ENCODE measurements around the gene FBXO22.
"Not testable (repeated sequence)": the region's sequence is repeated elsewhere in the genome, so short reads cannot be mapped to it uniquely, and the experiment has no call there.

Gene FBXO22

DNA sequence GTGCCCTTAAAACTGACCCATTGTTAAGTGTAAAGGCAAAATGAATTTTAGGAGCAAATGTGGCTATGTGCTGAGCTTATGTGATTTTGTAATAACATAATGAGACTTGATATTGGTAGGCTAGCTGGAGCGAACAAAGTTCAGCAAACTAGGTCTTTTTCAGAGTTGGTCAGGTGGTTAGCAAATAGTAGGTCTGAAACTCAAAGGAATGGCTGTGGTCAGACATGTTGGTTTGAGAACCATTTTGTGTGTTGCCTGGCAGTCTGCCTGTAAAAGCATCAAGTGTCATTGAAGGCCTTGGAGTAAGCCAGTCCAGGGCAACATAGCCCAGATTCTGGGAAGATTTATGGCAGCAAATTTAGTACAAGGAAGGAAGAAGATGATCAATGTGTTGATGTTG, 16.4 kb downstream of the FBXO22 start:
- DNase-seq (ENCODE audit: low spot score) = no peak

GRCh38 chr15:75921732-75922703, 18.3 kb downstream of the FBXO22 start:
- DNase-seq (ENCODE audit: low spot score) = peak; percentile 31

- DNase-seq (ENCODE audit: low spot score) = no peak
Measured at GRCh38 chr15:75923756-75924155, 20.1 kb downstream of the FBXO22 start.

GRCh38 chr15:75924576-75924975, 20.9 kb downstream of the FBXO22 start:
- DNase-seq (ENCODE audit: low spot score) = no peak

DNA sequence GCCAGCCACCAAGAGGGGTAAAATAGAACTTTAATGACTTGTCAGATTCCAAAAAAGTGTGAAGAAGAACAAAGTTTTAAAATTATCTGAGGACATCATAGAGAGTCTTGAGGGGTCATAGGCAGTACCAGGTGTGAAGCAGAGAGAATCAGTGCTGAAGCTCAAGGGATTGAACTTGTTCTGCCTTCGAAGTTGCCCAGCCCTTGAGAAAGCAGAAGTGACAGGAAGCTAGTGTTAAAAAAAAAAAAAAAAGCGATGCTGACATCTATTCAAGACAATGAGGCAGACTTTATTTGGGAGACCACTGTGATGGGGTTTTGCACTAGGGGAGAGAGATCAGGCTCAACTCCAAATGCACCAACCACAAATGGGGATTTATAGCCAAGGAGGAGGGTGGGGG, 21.8 kb downstream of the FBXO22 start:
- no peak for DNase-seq (ENCODE audit: low spot score)

- no peak for DNase-seq (ENCODE audit: low spot score)
Measured at GRCh38 chr15:75926931-75927330, 23.3 kb downstream of the FBXO22 start.

DNA sequence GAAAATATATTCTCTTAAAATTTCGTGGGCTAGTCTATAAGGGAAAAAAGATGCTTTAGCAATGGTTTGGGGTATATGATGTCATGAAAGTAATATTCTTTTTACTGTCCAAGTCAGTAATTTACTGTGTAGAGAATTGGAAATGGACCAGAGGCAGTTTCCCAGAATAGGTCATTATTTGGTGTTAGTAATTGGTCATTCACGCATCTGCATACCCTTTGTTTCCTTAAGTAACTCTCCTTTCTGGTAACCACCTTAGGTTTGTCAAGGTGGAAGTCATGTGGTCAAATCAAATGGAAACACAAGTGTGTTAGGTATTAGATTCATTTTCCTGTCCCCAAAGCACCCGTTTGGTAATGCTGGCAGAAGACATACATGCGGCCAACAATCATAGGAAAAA, 23.9 kb downstream of the FBXO22 start:
- DNase-seq (ENCODE audit: low spot score) = no peak

GRCh38 chr15:75928680-75929608, 25.3 kb downstream of the FBXO22 start:
- DNase-seq (ENCODE audit: low spot score) = no peak

DNA sequence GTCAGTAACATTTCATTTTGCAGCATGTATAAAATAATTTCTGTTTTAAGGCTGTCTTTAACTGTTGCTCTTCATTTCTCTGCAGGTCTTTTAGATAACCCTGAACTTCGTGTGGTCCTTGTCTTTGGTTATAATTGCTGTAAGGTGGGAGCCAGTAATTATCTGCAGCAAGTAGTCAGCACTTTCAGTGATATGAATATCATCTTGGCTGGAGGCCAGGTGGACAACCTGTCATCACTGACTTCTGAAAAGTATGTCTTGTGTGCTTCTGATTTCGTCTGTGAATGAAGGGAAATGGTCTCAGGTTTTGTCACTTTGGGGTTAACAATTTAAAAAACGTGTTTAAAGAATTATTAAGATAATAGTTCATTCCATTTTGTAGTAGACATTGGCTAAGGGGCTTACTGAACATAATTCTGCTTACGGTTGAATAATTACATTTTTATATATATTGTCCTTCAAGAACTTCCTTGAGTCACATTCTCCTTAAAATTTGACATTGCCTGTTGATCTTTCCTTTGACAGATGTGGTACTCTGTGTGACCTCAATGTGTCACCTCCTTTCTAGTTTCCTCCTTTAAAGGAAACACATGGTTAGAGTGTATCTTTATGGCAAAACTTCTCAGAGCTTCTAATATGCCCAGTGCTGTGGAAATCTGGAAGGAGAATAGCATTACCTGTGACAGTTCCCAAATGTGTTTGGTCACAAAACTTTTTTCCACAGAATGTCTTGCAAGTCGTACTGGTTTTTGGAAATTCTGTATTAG, 26.3 kb downstream of the FBXO22 start:
- DNase-seq (ENCODE audit: low spot score) = no peak

GRCh38 chr15:75930866-75931265, 27.2 kb downstream of the FBXO22 start:
- no peak for DNase-seq (ENCODE audit: low spot score)

GRCh38 chr15:75942464-75942863, 38.8 kb downstream of the FBXO22 start:
- no peak for DNase-seq (ENCODE audit: low spot score)

DNA sequence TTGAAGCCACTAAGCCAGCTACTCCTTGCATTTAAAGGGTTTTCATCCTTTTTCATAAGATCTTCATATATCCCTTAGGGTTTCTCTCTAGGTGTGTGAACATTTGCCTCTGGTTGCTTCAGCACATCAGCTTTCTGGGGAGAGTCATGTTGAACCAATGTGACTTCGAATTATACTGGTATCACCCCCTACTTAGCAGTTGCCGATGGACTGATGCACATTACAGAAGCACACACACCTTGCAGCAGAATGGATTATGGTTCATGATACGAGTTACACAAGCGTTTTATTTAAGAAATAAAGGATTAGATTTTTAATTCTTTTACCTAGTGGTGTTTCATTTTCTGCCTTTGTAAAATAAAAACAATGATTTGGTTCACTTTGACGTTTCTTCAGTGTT, 39.6 kb downstream of the FBXO22 start:
- no peak for DNase-seq (ENCODE audit: low spot score)

- no peak for DNase-seq (ENCODE audit: low spot score)
Measured at GRCh38 chr15:75943713-75944215, 40.1 kb downstream of the FBXO22 start.

DNA sequence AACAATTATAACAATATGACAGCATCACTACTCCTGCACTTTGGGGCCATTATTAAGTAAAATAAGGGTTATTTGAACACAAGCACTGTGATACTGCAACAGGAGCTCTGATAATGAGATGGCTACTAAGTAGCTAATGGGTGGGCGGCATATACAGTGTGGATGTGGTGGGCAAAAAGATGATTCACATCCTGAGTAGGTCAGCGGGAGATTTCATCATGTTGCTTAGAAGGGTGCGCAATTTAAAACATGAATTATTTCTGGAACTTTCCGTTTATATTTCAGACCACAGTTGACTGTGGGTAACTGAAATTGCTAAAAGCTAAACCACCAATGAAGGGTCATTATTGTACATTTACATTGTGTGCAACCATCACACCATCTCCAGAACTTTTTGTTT, 42.3 kb downstream of the FBXO22 start:
- no peak for DNase-seq (ENCODE audit: low spot score)

DNA sequence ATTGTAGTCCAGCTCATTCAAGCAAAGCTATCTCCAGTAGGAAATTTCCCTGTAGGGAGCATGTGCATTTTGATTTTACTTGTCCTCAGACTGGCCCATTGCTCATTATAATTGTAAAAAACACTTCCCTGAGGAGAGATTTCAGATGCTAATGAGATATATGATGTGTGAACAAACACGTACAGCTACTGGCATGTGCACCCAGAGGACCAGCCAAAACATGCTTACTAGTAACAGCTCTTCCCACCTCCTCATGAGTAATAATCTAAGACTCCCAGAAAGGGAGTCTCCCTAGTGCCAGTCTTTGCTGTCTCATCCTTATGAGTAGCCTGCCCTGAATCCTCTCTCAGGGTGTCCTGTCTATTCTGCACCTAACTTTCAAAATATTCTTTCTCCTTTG, 43.4 kb downstream of the FBXO22 start:
- DNase-seq (ENCODE audit: low spot score) = peak; percentile 63

GRCh38 chr15:75948761-75949296, 45.2 kb downstream of the FBXO22 start:
- no peak for DNase-seq (ENCODE audit: low spot score)

GRCh38 chr15:75952525-75952924, 48.8 kb downstream of the FBXO22 start:
- no peak for DNase-seq (ENCODE audit: low spot score)

- DNase-seq (ENCODE audit: low spot score) = no peak
Measured at GRCh38 chr15:75955720-75956119, 52.0 kb downstream of the FBXO22 start.

GRCh38 chr15:75961331-75961730, 57.7 kb downstream of the FBXO22 start:
- DNase-seq (ENCODE audit: low spot score) = no peak

DNA sequence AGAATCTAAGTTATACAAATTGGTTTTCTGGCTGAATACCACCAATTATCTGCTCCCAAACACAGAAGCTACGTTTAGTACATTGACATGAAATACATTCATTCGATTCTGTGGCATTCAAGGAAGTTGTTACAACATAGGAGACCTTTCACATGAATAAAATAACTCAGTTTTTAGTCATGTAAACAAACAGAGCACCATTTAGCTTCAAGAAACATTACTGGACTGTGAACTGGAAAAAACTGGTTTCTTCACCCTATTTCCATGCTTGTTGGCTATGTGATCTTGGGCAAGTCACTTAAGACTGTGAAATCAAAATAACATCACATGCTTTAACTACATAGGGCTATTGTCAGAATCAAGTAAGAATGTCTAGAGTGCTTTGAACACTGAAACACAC, 62.4 kb downstream of the FBXO22 start:
- DNase-seq (ENCODE audit: low spot score) = no peak

DNA sequence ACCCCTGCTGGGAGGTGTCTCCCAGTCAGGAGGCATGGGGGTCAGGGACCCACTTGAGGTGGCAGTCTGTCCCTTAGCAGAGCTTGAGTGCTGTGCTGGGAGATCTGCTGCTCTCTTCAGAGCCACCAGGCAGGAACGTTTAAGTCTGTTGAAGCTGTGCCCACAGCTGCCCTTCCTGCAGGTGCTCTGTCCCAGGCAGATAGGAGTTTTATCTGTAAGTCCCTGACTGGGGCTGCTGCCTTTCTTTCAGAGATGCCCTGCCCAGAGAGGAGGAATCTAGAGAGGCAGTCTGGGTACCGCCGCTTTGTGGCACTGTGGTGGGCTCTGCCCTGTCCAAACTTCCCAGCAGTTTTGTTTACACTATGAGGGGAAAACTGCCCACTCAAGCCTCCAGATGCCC, 73.1 kb downstream of the FBXO22 start:
- not testable (repeated sequence) for DNase-seq (ENCODE audit: low spot score)
